ENCODE measurements around the gene ARHGEF25. TPM values are rescaled to one million over a fixed set of nuclear protein-coding genes. Genes with fewer than 3 reads are reported as not detected.

ARHGEF25 gene
- total RNA-seq, result 29.2 and 36.2 TPM in 2 replicates

DNA sequence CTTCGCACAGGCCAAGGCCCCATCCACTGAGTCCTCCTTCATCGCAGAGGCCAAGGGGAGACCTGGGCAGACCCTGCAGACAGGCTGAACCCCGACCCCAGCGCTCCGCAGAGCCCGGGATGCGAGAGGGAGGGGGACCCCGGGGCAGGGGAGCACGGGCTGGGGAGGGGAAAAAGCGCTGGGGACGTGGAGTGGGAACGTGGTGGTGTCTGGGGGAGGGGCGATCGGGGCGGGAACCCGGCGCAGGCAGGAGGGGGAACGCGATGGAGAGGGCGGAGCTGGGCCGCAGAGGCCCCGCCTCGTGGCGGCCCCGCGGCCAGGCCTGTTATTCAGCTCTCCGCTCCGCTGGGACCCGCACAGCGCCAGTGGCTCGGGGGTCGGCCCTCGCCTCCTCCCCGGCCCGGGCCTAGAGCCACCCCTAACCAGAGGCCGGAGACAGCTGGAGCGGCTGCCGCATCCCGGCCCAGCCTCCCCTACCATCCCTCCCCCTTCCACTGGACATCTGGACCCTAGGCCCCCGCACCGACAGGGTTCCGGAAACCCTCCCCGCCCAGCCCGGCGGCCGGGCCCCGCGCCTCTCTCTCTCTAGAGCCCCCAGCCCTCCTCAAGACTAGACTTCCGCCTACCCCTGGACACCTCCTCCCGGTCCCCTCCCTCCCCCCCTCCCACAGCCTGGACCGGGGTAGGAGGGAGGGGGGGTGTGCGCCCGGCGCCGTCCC, at the start of gene ARHGEF25:
TSS of gene ARHGEF25 (plus strand) at position 328 of the 719 bp plus-strand sequence. CDS start 460 bp downstream, outside the sequence.

DNA sequence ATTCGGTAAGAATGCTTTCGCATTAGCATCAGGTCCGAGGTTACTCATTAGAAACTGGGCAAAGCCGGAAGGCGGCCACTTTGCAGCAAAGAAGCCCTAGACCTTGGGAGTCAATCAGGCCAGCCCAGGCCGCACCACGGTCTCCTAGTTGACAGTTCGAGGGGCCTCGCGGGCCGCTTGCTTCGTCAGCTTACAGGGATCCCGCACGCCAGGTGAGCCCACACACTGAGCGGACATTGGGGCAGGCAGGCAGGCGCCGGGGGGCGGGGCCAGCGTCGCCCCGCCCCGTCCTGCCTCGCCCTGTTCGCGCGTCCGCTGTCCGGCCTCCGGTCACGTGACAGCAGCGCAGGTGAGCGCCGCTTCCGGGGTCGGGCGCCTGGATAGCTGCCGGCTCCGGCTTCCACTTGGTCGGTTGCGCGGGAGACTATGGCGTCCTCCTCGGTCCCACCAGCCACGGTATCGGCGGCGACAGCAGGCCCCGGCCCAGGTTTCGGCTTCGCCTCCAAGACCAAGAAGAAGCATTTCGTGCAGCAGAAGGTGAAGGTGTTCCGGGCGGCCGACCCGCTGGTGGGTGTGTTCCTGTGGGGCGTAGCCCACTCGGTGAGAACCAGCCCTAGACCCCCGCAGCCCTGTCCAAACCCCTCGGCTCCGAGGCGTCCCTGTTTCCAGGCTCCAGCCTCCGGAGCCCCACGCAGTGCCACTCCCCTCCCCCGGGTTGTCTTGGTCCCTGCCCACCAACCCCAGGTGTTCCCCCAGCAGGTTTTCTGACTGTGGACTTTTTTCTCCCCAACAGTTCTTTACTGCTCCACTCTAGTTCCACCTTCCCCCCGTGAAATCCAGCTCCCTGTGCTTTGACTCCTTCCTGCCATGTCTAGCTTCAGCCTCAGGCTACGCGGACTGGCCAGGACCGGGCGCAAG, 20.1 kb upstream of the ARHGEF25 start, which contains the start of gene PIP4K2C:
TSS of gene PIP4K2C (plus strand) at position 329 of the 918 bp plus-strand sequence. CDS start at position 427, 98 bp downstream.

GRCh38 chr12:57604454-57604991, 6.7 kb upstream of the ARHGEF25 start, which contains the start of gene DTX3:
DTX3 (plus strand) TSS chr12:57604824; CDS start chr12:57606518, 1,694 bp downstream.

GRCh38 chr12:57632958-57633840, 22.0 kb downstream of the ARHGEF25 start, which contains the start of gene B4GALNT1:
B4GALNT1 (minus strand) TSS chr12:57633201; CDS start chr12:57632132, 1,069 bp downstream.

Other genes starting within 250 kb of the ARHGEF25 start
- 14.0 and 23.2 TPM in 2 replicates for gene R3HDM2, start 180.4 kb upstream of the ARHGEF25 start, total RNA-seq
- gene INHBC, start 176.7 kb upstream of the ARHGEF25 start, total RNA-seq, result not detected in 2 replicates
- gene INHBE, start 156.1 kb upstream of the ARHGEF25 start, total RNA-seq, result 2.3 and 7.4 TPM in 2 replicates
- 0.30 and 0.74 TPM in 2 replicates for gene GLI1, start 151.7 kb upstream of the ARHGEF25 start, total RNA-seq
- gene ARHGAP9, start 131.6 kb upstream of the ARHGEF25 start, total RNA-seq, result 0.14 TPM in 1 of 2 replicates, not detected in the other
- gene MARS1, start 123.4 kb upstream of the ARHGEF25 start, total RNA-seq, result 169 and 173 TPM in 2 replicates
- 26.5 and 96.8 TPM in 2 replicates for gene DDIT3, start 90.9 kb upstream of the ARHGEF25 start, total RNA-seq
- gene MBD6, start 88.6 kb upstream of the ARHGEF25 start, total RNA-seq, result 4.5 and 12.5 TPM in 2 replicates
- gene DCTN2, start 64.2 kb upstream of the ARHGEF25 start, total RNA-seq, result 81.4 and 125 TPM in 2 replicates
- gene KIF5A, start 61.4 kb upstream of the ARHGEF25 start, total RNA-seq, result 0.59 and 1.6 TPM in 2 replicates
- gene PIP4K2C, start 20.2 kb upstream of the ARHGEF25 start, total RNA-seq, result 16.6 and 31.5 TPM in 2 replicates
- 20.5 and 22.9 TPM in 2 replicates for gene DTX3, start 6.6 kb upstream of the ARHGEF25 start, total RNA-seq
- gene B4GALNT1, start 21.8 kb downstream of the ARHGEF25 start, total RNA-seq, result 3.3 and 7.1 TPM in 2 replicates
- gene OS9, start 82.7 kb downstream of the ARHGEF25 start, total RNA-seq, result 386 and 569 TPM in 2 replicates
- gene AGAP2, start 127.3 kb downstream of the ARHGEF25 start, total RNA-seq, result 0.23 and 0.30 TPM in 2 replicates
- gene TSPAN31, start 133.6 kb downstream of the ARHGEF25 start, total RNA-seq, result 48.1 and 80.5 TPM in 2 replicates
- 157 and 222 TPM in 2 replicates for gene CDK4, start 140.9 kb downstream of the ARHGEF25 start, total RNA-seq
- 1.7 and 3.3 TPM in 2 replicates for gene MARCHF9, start 143.7 kb downstream of the ARHGEF25 start, total RNA-seq
- gene CYP27B1, start 155.6 kb downstream of the ARHGEF25 start, total RNA-seq, result 0.59 and 0.74 TPM in 2 replicates
- gene METTL1, start 160.7 kb downstream of the ARHGEF25 start, total RNA-seq, result 2.7 and 6.1 TPM in 2 replicates
- 4.7 and 7.4 TPM in 2 replicates for gene EEF1AKMT3, start 161.2 kb downstream of the ARHGEF25 start, total RNA-seq
- gene TSFM, start 171.4 kb downstream of the ARHGEF25 start, total RNA-seq, result 13.1 and 15.5 TPM in 2 replicates
- 2.0 and 4.2 TPM in 2 replicates for gene AVIL, start 207.3 kb downstream of the ARHGEF25 start, total RNA-seq
- 38.6 and 54.2 TPM in 2 replicates for gene CTDSP2, start 235.3 kb downstream of the ARHGEF25 start, total RNA-seq